ENCODE data around the gene EXOC4. TPM values are rescaled to one million over a fixed set of nuclear protein-coding genes. Genes with fewer than 3 reads are reported as not detected.

EXOC4 gene
- total RNA-seq, 1 donor from 2014 or later = 84.0 TPM

GRCh38 chr7:133679977-133680376 is 427.1 kb downstream of the EXOC4 start:
- DNase-seq (ENCODE audit: low read depth) = no peak
- TF ChIP-seq, protein P1, sequence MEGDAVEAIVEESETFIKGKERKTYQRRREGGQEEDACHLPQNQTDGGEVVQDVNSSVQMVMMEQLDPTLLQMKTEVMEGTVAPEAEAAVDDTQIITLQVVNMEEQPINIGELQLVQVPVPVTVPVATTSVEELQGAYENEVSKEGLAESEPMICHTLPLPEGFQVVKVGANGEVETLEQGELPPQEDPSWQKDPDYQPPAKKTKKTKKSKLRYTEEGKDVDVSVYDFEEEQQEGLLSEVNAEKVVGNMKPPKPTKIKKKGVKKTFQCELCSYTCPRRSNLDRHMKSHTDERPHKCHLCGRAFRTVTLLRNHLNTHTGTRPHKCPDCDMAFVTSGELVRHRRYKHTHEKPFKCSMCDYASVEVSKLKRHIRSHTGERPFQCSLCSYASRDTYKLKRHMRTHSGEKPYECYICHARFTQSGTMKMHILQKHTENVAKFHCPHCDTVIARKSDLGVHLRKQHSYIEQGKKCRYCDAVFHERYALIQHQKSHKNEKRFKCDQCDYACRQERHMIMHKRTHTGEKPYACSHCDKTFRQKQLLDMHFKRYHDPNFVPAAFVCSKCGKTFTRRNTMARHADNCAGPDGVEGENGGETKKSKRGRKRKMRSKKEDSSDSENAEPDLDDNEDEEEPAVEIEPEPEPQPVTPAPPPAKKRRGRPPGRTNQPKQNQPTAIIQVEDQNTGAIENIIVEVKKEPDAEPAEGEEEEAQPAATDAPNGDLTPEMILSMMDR (IDR thresholded peaks at IDR 0.05; ENCODE audit: insufficient read depth, low read length, severe bottlenecking) = no peak
- no peak for FAIRE-seq
- Histone ChIP-seq H3K4me3 (ENCODE audit: low read depth, low read length) (no peak overlapping the region), H3K27me3 (ENCODE audit: control insufficient read depth, insufficient read depth, low read length) (no peaks in the 10 kb centered on the region), H3K36me3 (ENCODE audit: control insufficient read depth, insufficient read depth, low read length) (no peaks in the 10 kb centered on the region)

DNA sequence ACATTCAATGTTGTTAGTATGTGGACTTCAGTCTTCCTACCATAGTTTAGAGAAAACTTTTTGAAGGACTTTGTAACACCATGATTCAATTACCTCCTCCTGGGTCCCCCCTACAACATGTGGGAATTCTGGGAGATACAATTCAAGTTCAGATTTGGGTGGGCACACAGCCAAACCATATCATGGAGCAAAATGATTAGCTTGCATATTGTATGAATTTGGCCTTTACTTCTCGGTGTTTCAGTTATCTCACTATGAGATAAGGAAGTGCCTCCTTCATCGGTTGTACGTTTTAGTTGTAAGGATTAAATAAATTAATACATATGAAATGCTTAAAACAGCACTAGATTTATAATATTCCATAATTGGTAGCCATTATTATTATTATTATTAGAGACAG is 428.7 kb downstream of the EXOC4 start:
- TF ChIP-seq, protein P1 (IDR thresholded peaks at IDR 0.05; ENCODE audit: insufficient read depth, low read length, severe bottlenecking) = no peak
- H3K4me3 ChIP-seq (ENCODE audit: low read depth, low read length) = no peak overlapping the region
- H3K27me3 ChIP-seq (ENCODE audit: control insufficient read depth, insufficient read depth, low read length) = no peaks in the 10 kb centered on the region
- no peak for DNase-seq (ENCODE audit: low read depth)
- H3K36me3 ChIP-seq (ENCODE audit: control insufficient read depth, insufficient read depth, low read length) = no peaks in the 10 kb centered on the region
- FAIRE-seq = no peak

GRCh38 chr7:133682364-133683181 is 429.7 kb downstream of the EXOC4 start:
- TF ChIP-seq, protein P1 (IDR thresholded peaks at IDR 0.05; ENCODE audit: insufficient read depth, low read length, severe bottlenecking) = no peak
- Histone ChIP-seq H3K4me3 (ENCODE audit: low read depth, low read length) (no peak overlapping the region), H3K36me3 (ENCODE audit: control insufficient read depth, insufficient read depth, low read length) (no peaks in the 10 kb centered on the region), H3K27me3 (ENCODE audit: control insufficient read depth, insufficient read depth, low read length) (no peaks in the 10 kb centered on the region)
- FAIRE-seq (no peak), DNase-seq (ENCODE audit: low read depth) (no peak)

- no peak overlapping the region for H3K4me3 ChIP-seq (ENCODE audit: low read depth, low read length)
- FAIRE-seq = no peak
- no peak for DNase-seq (ENCODE audit: low read depth)
- TF ChIP-seq, protein P1 (IDR thresholded peaks at IDR 0.05; ENCODE audit: insufficient read depth, low read length, severe bottlenecking) = no peak
- no peaks in the 10 kb centered on the region for H3K36me3 ChIP-seq (ENCODE audit: control insufficient read depth, insufficient read depth, low read length)
- H3K27me3 ChIP-seq (ENCODE audit: control insufficient read depth, insufficient read depth, low read length) = no peaks in the 10 kb centered on the region
Measured at GRCh38 chr7:133683182-133683454, 430.2 kb downstream of the EXOC4 start.

GRCh38 chr7:133688483-133689239 is 435.8 kb downstream of the EXOC4 start:
- H3K27me3 ChIP-seq (ENCODE audit: control insufficient read depth, insufficient read depth, low read length) = no peaks in the 10 kb centered on the region
- FAIRE-seq = no peak
- H3K36me3 ChIP-seq (ENCODE audit: control insufficient read depth, insufficient read depth, low read length) = no peaks in the 10 kb centered on the region
- TF ChIP-seq, protein P1 (IDR thresholded peaks at IDR 0.05; ENCODE audit: insufficient read depth, low read length, severe bottlenecking) = no peak
- DNase-seq (ENCODE audit: low read depth) = peak; percentile 78
- H3K4me3 ChIP-seq (ENCODE audit: low read depth, low read length) = no peak overlapping the region
